ENCODE data around the gene SLC49A3.

Gene SLC49A3

GRCh38 chr4:653831-654502 lies 35.0 kb downstream of the SLC49A3 start:
- Histone ChIP-seq H2AK5ac (ENCODE audit: low read length) (no peak overlapping the region), H3K4ac (ENCODE audit: low read depth, low read length) (no peak overlapping the region), H3K27me3 (ENCODE audit: insufficient read depth, low read length) (no peaks in the 10 kb centered on the region), H2AFZ (ENCODE audit: insufficient read depth, low read length, poor library complexity) (no peak overlapping the region), H4K91ac (ENCODE audit: low read depth, low read length) (no peak overlapping the region), H2BK120ac (ENCODE audit: insufficient read depth, low read length, poor library complexity) (no peak overlapping the region), H3K27ac (ENCODE audit: low read depth, low read length) (no peak overlapping the region), H4K8ac (ENCODE audit: low read depth, low read length) (no peak overlapping the region), H3K36me3 (ENCODE audit: control insufficient read depth in 1 of 2, insufficient read depth in 2 of 2, low read length in 2 of 2) (no peaks in the 10 kb centered on the region), H2BK5ac (ENCODE audit: low read depth, low read length, poor library complexity) (no peak overlapping the region), H2BK12ac (ENCODE audit: low read length) (no peak overlapping the region), H3K79me1 (ENCODE audit: low read length) (no peaks in the 10 kb centered on the region), H3K18ac (ENCODE audit: low read length) (no peak overlapping the region), H3K14ac (ENCODE audit: low read length) (no peak overlapping the region), H3K79me2 (ENCODE audit: control insufficient read depth, insufficient read depth, low read length, poor library complexity) (no peaks in the 10 kb centered on the region), H3K4me1 (ENCODE audit: control insufficient read depth in 1 of 2, insufficient read depth in 2 of 2, low read length in 2 of 2) (peaks cover 4 to 8% of the 10 kb centered on the region in 2 experiments), H3K4me3 (ENCODE audit: low read depth, low read length) (no peak overlapping the region), H3K9ac (ENCODE audit: low read length) (no peak overlapping the region), H4K12ac (ENCODE audit: low read depth, low read length) (no peak overlapping the region), H3K9me3 (ENCODE audit: insufficient read depth, low read depth, low read length) (no peaks in the 10 kb centered on the region), H3K23ac (ENCODE audit: low read length) (peak overlapping the region; percentile 37), H3K4me2 (ENCODE audit: low read length) (no peak overlapping the region)
- WGBS (ENCODE audit: extremely low coverage, insufficient coverage, insufficient read length): no CpG with 5 or more reads among the region's 29 CpGs
- DNase-seq: no peak

DNA sequence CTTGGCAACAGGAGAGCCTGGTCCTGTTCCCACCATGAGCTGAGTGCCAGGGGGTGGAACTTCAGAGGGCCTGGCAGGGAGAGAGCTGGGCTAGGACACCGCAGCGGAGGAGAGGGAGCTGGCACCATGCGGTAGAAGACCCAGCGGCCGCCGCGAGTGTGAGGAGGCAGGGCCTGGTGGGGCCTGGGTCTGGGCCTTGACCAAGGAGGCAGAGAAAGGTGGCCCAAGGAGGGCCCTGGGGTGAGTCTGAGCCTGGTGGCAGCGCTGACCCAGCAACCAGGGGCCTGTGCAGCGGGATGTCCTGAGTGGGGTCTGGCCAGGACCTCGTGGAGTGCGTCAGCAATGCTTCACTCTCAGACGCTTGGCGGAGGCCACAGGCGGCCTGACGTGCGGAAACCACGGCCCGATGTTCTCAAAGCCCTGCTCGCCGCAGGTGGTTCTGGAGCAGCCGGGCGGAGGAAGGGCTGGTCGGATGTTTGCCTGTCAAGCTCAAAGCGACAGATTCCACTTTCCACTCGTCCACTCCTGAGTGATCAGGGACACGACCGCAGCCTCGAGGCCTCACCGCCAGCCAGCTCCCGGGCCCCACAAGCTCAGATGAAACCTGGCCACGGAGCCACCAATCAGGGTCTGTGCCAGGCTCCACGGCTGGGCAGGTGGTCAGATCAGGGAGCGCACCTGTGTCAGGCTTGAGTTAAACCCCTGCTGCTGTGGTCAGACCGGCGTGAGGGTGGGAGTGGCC lies 35.7 kb downstream of the SLC49A3 start:
- H2BK5ac ChIP-seq (ENCODE audit: low read depth, low read length, poor library complexity): no peak overlapping the region
- H3K36me3 ChIP-seq (ENCODE audit: control insufficient read depth in 1 of 2, insufficient read depth in 2 of 2, low read length in 2 of 2): no peaks in the 10 kb centered on the region
- no peak overlapping the region for H4K12ac ChIP-seq (ENCODE audit: low read depth, low read length)
- no peak overlapping the region for H2BK12ac ChIP-seq (ENCODE audit: low read length)
- H3K79me2 ChIP-seq (ENCODE audit: control insufficient read depth, insufficient read depth, low read length, poor library complexity): no peaks in the 10 kb centered on the region
- H2BK120ac ChIP-seq (ENCODE audit: insufficient read depth, low read length, poor library complexity): no peak overlapping the region
- H3K27me3 ChIP-seq (ENCODE audit: insufficient read depth, low read length): no peaks in the 10 kb centered on the region
- H4K91ac ChIP-seq (ENCODE audit: low read depth, low read length): no peak overlapping the region
- no peaks in the 10 kb centered on the region for H3K9me3 ChIP-seq (ENCODE audit: insufficient read depth, low read depth, low read length)
- no CpG with 5 or more reads among the region's 35 CpGs for WGBS (ENCODE audit: extremely low coverage, insufficient coverage, insufficient read length)
- H3K79me1 ChIP-seq (ENCODE audit: low read length): no peaks in the 10 kb centered on the region
- no peak overlapping the region for H4K8ac ChIP-seq (ENCODE audit: low read depth, low read length)
- no peak overlapping the region for H3K4ac ChIP-seq (ENCODE audit: low read depth, low read length)
- no peak overlapping the region for H3K23ac ChIP-seq (ENCODE audit: low read length)
- no peak overlapping the region for H2AFZ ChIP-seq (ENCODE audit: insufficient read depth, low read length, poor library complexity)
- H3K4me1 ChIP-seq (ENCODE audit: control insufficient read depth in 1 of 2, insufficient read depth in 2 of 2, low read length in 2 of 2): peaks cover 4 to 11% of the 10 kb centered on the region in 2 experiments
- H3K4me2 ChIP-seq (ENCODE audit: low read length): no peak overlapping the region
- H2AK5ac ChIP-seq (ENCODE audit: low read length): no peak overlapping the region
- no peak overlapping the region for H3K4me3 ChIP-seq (ENCODE audit: low read depth, low read length)
- no peak overlapping the region for H3K14ac ChIP-seq (ENCODE audit: low read length)
- no peak overlapping the region for H3K18ac ChIP-seq (ENCODE audit: low read length)
- H3K9ac ChIP-seq (ENCODE audit: low read length): no peak overlapping the region
- no peak overlapping the region for H3K27ac ChIP-seq (ENCODE audit: low read depth, low read length)
- no peak for DNase-seq

DNA sequence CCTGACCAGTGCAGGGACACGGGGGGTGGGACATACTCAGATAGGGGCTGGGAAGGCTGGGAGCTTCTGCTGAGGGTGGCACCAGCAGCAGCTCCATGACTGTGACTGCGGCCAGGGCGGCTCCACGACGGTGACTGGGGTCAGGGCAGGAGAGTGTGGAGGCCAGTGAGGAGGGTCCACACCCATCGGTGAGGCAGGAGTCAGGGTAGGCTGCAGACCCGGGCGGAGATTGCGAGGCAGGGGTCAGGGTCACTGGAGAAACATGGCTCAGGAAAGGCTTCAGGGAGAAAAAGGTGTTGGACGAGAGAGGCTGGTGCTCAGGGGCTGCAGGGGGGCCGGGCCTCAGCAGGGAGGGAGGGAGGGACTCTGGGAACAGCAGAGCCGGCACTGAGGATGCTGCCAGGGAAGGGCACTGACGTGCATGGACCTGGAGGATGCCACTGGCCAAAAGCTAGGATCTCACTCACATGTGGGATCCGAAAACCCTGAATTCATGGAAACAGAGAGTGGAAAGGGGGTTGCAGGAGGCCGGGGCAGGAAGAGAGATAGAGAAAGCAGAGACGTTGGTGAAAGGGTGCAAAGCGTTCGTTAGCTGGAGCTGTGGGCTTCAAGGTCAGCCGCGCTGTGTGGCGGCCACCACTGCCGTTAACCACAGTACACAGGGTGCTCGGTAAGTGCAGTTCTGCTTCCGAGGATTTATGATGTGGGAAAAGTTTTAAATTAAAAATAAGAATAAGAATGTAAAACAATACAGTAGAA lies 36.9 kb downstream of the SLC49A3 start:
- Histone ChIP-seq H3K4ac (ENCODE audit: low read depth, low read length) (no peak overlapping the region), H2BK5ac (ENCODE audit: low read depth, low read length, poor library complexity) (no peak overlapping the region), H2AFZ (ENCODE audit: insufficient read depth, low read length, poor library complexity) (no peak overlapping the region), H2AK5ac (ENCODE audit: low read length) (no peak overlapping the region), H3K4me3 (ENCODE audit: low read depth, low read length) (no peak overlapping the region), H4K8ac (ENCODE audit: low read depth, low read length) (no peak overlapping the region), H3K9me3 (ENCODE audit: insufficient read depth, low read depth, low read length) (no peaks in the 10 kb centered on the region), H3K27ac (ENCODE audit: low read depth, low read length) (no peak overlapping the region), H4K91ac (ENCODE audit: low read depth, low read length) (no peak overlapping the region), H3K36me3 (ENCODE audit: control insufficient read depth in 1 of 2, insufficient read depth in 2 of 2, low read length in 2 of 2) (no peaks in the 10 kb centered on the region), H3K79me1 (ENCODE audit: low read length) (no peaks in the 10 kb centered on the region), H2BK120ac (ENCODE audit: insufficient read depth, low read length, poor library complexity) (no peak overlapping the region), H3K4me1 (ENCODE audit: control insufficient read depth in 1 of 2, insufficient read depth in 2 of 2, low read length in 2 of 2) (peaks cover 4 to 10% of the 10 kb centered on the region in 2 experiments), H3K23ac (ENCODE audit: low read length) (no peak overlapping the region), H3K14ac (ENCODE audit: low read length) (no peak overlapping the region), H4K12ac (ENCODE audit: low read depth, low read length) (no peak overlapping the region), H3K9ac (ENCODE audit: low read length) (no peak overlapping the region), H3K27me3 (ENCODE audit: insufficient read depth, low read length) (no peaks in the 10 kb centered on the region), H3K79me2 (ENCODE audit: control insufficient read depth, insufficient read depth, low read length, poor library complexity) (no peaks in the 10 kb centered on the region), H3K18ac (ENCODE audit: low read length) (no peak overlapping the region), H2BK12ac (ENCODE audit: low read length) (no peak overlapping the region), H3K4me2 (ENCODE audit: low read length) (no peak overlapping the region)
- no CpG with 5 or more reads among the region's 24 CpGs for WGBS (ENCODE audit: extremely low coverage, insufficient coverage, insufficient read length)
- DNase-seq: no peak

DNA sequence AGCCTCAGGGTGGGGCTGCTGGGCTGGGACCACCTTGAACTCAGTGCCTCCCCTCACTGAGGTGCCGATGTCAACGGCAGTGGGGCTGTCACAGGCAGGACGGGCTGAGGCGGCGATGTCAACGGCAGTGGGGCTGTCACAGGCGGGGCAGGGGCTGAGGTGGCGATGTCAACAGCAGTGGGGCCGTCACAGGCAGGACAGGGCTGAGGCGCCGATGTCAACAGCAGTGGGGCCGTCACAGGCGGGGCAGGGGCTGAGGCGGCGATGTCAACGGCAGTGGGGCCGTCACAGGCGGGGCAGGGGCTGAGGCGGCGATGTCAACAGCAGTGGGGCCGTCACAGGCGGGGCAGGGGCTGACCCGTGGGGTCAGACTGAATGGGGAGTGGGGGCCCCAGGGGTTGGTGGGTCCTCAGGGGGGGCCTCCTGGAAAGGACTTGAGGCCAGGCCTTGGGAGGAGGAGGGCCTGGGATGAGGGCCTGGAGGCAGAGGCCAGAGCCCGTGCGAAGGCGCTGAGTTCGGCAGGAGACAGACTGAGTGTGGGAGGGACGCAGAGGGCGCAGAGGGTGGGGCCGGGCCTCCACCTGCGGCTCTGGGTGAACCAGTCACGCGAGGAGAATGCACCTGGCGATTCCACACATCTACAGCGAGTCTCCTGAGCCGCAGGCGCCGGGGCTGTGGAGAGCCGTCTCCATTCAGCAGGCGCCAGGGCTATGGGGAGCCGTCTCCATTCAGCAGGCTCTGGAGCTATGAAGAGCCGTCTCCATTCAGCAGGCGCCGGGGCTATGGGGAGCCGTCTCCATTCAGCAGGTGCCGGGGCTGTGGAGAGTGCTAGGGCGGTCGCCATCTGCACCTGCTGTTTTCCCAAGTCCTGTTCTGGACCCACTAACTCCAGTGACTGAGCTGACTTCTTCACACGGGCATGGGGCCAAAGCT lies 37.7 kb downstream of the SLC49A3 start:
- no peak overlapping the region for H3K14ac ChIP-seq (ENCODE audit: low read length)
- whole genome bisulfite sequencing (ENCODE audit: extremely low coverage, insufficient coverage, insufficient read length): no CpG with 5 or more reads among the region's 49 CpGs
- no peak overlapping the region for H3K23ac ChIP-seq (ENCODE audit: low read length)
- no peaks in the 10 kb centered on the region for H3K9me3 ChIP-seq (ENCODE audit: insufficient read depth, low read depth, low read length)
- no peak overlapping the region for H3K4ac ChIP-seq (ENCODE audit: low read depth, low read length)
- no peak overlapping the region for H2BK12ac ChIP-seq (ENCODE audit: low read length)
- H3K79me2 ChIP-seq (ENCODE audit: control insufficient read depth, insufficient read depth, low read length, poor library complexity): no peaks in the 10 kb centered on the region
- no peak overlapping the region for H2AFZ ChIP-seq (ENCODE audit: insufficient read depth, low read length, poor library complexity)
- no peak overlapping the region for H3K9ac ChIP-seq (ENCODE audit: low read length)
- no peak overlapping the region for H3K18ac ChIP-seq (ENCODE audit: low read length)
- H2BK120ac ChIP-seq (ENCODE audit: insufficient read depth, low read length, poor library complexity): no peak overlapping the region
- H2AK5ac ChIP-seq (ENCODE audit: low read length): no peak overlapping the region
- no peak overlapping the region for H2BK5ac ChIP-seq (ENCODE audit: low read depth, low read length, poor library complexity)
- no peak overlapping the region for H3K4me3 ChIP-seq (ENCODE audit: low read depth, low read length)
- H4K12ac ChIP-seq (ENCODE audit: low read depth, low read length): no peak overlapping the region
- no peak for DNase-seq
- no peak overlapping the region for H3K27ac ChIP-seq (ENCODE audit: low read depth, low read length)
- H3K4me1 ChIP-seq (ENCODE audit: control insufficient read depth in 1 of 2, insufficient read depth in 2 of 2, low read length in 2 of 2): peaks cover 0 to 3% of the 10 kb centered on the region in 2 experiments
- no peak overlapping the region for H4K8ac ChIP-seq (ENCODE audit: low read depth, low read length)
- no peak overlapping the region for H3K4me2 ChIP-seq (ENCODE audit: low read length)
- no peaks in the 10 kb centered on the region for H3K27me3 ChIP-seq (ENCODE audit: insufficient read depth, low read length)
- H3K36me3 ChIP-seq (ENCODE audit: control insufficient read depth in 1 of 2, insufficient read depth in 2 of 2, low read length in 2 of 2): no peaks in the 10 kb centered on the region
- no peaks in the 10 kb centered on the region for H3K79me1 ChIP-seq (ENCODE audit: low read length)
- no peak overlapping the region for H4K91ac ChIP-seq (ENCODE audit: low read depth, low read length)

Data from trophoblast cell (in vitro differentiated cells and primary cell).